Mesothelial cell of epicardium (in vitro differentiated cells): Measurements from ENCODE around the gene ZDHHC14. TPM values are rescaled to one million over a fixed set of nuclear protein-coding genes. Genes with fewer than 3 reads are reported as not detected.

ENCODE experiments used
- DNase-seq, 2 experiments: peaks; one replicate each; pipeline ENCODE4 v3.0.0; 2021; ENCODE audit warnings: low spot score in 2 of 2; ENCODE audit not compliant: unreplicated experiment in 2 of 2
- H3K27ac Mint-ChIP-seq: 2 replicates; pipeline ENCODE4 v1.8.0; 2021; ENCODE audit warnings: mixed read lengths
- H3K27me3 Mint-ChIP-seq: 2 replicates; pipeline ENCODE4 v1.8.0; 2021; ENCODE audit warnings: low read depth, mixed read lengths
- H3K36me3 Mint-ChIP-seq: 2 replicates; pipeline ENCODE4 v1.8.0; 2021; ENCODE audit warnings: mixed read lengths
- H3K4me1 Mint-ChIP-seq: 2 replicates; pipeline ENCODE4 v1.8.0; 2021; ENCODE audit warnings: mixed read lengths
- H3K4me3 Mint-ChIP-seq: 2 replicates; pipeline ENCODE4 v1.8.0; 2021; ENCODE audit warnings: mild to moderate bottlenecking, moderate library complexity, mixed read lengths
- H3K9me3 Mint-ChIP-seq: 2 replicates; pipeline ENCODE4 v1.8.0; 2021; ENCODE audit warnings: mixed read lengths
- total RNA-seq: library from RNA; stranded (reverse); gene quantifications from 3 replicates; pipeline ENCODE4 v1.2.1, GENCODE V29; 2021
- TF ChIP-seq, protein P1 (sequence below): fragments of 200-600 bp; sonication (generic); IDR thresholded peaks from one replicate; pipeline ENCODE4 v1.5.0; 2021; ENCODE audit warnings: antibody characterized with exemption; ENCODE audit not compliant: unreplicated experiment

The ZDHHC14 gene
- total RNA-seq, 1 donor from 2014 or later: 11.3 TPM

DNA sequence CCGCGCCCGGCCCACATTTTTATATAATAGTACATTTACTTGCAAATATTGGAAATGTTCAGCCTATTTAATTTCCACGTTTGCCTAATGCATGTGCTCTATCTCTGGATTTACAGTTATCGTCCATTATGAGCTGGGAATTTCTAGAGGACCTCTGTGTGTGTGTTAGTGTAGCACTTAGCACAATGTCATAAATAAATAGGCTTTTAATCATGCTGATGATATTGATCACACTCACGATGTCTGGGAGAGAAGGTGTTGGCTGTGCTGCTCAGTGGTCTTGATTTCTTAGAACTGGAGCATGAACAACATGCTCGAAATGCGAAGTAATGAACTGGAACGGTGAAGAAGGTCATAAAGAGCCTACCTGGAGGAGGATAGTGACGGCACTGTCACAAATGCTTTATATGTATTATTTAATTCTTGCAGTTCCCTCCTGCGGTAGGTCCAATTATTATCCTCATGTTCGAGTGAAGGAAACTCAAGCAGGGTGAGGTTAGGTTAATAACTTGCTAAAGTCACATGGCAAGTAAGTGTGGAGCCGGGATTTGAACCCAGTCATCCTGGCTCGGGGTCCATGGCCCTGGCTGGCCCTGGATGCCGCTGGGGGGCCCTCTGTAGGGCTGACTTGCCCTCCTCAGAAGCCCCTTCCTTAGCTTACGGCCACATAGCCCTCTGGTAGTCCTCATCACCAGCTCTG is 130.8 kb downstream of the ZDHHC14 start:
- peaks cover 16% of the 10 kb centered on the region for H3K9me3 Mint-ChIP-seq
- H3K36me3 Mint-ChIP-seq: peaks cover 1% of the 10 kb centered on the region
- DNase-seq: no peak
- H3K27ac Mint-ChIP-seq: no peak overlapping the region
- no peaks in the 10 kb centered on the region for H3K4me1 Mint-ChIP-seq
- no peaks in the 10 kb centered on the region for H3K27me3 Mint-ChIP-seq
- TF ChIP-seq, protein P1, sequence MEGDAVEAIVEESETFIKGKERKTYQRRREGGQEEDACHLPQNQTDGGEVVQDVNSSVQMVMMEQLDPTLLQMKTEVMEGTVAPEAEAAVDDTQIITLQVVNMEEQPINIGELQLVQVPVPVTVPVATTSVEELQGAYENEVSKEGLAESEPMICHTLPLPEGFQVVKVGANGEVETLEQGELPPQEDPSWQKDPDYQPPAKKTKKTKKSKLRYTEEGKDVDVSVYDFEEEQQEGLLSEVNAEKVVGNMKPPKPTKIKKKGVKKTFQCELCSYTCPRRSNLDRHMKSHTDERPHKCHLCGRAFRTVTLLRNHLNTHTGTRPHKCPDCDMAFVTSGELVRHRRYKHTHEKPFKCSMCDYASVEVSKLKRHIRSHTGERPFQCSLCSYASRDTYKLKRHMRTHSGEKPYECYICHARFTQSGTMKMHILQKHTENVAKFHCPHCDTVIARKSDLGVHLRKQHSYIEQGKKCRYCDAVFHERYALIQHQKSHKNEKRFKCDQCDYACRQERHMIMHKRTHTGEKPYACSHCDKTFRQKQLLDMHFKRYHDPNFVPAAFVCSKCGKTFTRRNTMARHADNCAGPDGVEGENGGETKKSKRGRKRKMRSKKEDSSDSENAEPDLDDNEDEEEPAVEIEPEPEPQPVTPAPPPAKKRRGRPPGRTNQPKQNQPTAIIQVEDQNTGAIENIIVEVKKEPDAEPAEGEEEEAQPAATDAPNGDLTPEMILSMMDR: no peak
- no peak overlapping the region for H3K4me3 Mint-ChIP-seq

DNA sequence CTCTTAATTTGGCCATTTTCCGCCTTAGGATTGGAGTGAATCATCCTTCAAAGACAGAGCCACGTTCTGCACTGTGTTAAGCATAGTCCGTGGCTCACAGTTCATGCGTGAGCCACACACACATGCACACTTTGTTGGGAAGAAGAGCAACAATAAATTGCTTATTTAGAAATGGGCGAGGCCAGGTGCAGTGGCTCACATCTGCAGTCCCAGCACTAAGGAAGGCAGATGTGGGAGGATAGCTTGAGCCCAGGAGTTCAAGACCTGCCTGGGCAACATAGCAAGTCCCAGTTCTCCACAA is 131.3 kb downstream of the ZDHHC14 start:
- DNase-seq: no peak
- TF ChIP-seq, protein P1: no peak
- H3K9me3 Mint-ChIP-seq: peaks cover 14% of the 10 kb centered on the region
- no peaks in the 10 kb centered on the region for H3K36me3 Mint-ChIP-seq
- no peak overlapping the region for H3K27ac Mint-ChIP-seq
- no peak overlapping the region for H3K4me3 Mint-ChIP-seq
- H3K27me3 Mint-ChIP-seq: no peaks in the 10 kb centered on the region
- no peaks in the 10 kb centered on the region for H3K4me1 Mint-ChIP-seq

DNA sequence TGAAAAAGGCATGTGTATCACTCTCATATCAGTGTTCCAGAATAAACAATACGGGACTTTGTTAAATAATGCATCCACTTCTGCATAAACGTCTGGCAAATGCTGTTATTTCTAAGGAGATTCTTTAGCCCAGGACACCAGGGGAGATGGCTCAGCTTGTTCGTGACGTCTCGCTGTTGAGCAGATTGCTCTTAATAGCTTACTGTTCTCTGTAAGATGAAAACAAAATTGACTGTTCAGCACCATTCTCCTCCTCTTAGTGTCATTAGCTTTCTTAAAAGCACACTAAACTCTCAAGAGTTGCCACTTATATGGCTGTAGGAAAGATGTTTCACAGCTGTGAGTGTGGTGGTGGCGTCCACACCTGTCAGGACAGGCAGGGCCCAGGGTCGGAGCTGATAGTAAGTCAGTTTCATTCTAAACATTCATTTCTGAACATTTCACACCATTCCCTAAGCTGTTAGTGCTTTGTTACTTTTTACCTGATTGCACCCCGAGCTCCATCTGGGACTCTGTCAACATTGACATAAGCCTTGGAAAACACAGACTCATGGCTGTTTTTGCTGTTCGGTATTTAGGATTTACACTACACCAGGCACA is 132.1 kb downstream of the ZDHHC14 start:
- DNase-seq: no peak
- Mint-ChIP-seq H3K36me3 (no peaks in the 10 kb centered on the region), H3K27ac (no peak overlapping the region), H3K9me3 (peaks cover 7% of the 10 kb centered on the region), H3K4me3 (no peak overlapping the region), H3K27me3 (no peaks in the 10 kb centered on the region), H3K4me1 (no peaks in the 10 kb centered on the region)
- TF ChIP-seq, protein P1: no peak

DNA sequence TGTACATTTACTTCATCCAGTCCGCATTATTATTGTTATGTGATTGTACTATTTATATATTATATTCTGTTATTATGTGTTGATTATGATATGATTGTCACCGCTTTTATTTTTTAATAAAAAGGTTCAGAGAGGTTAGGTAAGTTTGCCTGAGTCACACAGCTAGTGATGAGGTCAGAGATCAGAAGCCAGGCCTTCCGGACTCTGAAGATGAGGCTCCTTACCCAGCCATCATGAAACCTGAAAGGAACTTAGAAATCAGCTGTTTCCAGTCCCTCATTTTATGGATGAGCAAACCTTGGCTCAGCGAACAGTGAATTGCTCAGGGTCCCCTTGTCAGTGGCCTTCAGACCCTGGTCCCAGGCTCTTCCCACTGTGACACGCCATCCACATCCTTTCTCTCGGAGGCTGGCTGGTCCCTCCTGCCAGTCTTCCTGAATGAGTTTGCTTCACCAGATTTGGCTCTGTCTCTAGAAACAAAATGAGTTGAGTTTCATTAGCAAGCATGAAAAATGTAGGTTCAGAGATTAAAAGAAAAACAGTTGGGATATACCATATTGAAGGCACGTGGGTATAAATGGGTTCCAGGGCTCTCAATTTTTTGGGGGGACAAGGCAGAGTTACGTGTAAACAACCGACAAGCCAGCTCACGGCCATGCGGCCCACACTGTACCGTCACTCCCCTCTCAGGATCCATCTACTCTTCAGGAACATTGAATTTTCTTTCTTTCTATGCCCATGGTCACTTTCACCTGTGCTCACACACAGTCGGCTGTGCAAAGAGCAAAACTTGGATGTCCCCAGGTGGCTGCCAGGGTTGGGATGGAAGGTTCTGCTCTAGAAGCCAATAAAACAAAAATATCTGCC is 132.9 kb downstream of the ZDHHC14 start:
- Mint-ChIP-seq H3K9me3 (peaks cover 3% of the 10 kb centered on the region), H3K27me3 (no peaks in the 10 kb centered on the region), H3K27ac (no peak overlapping the region), H3K4me3 (no peak overlapping the region), H3K36me3 (no peaks in the 10 kb centered on the region), H3K4me1 (peaks cover 3% of the 10 kb centered on the region)
- TF ChIP-seq, protein P1: no peak
- DNase-seq: no peak

DNA sequence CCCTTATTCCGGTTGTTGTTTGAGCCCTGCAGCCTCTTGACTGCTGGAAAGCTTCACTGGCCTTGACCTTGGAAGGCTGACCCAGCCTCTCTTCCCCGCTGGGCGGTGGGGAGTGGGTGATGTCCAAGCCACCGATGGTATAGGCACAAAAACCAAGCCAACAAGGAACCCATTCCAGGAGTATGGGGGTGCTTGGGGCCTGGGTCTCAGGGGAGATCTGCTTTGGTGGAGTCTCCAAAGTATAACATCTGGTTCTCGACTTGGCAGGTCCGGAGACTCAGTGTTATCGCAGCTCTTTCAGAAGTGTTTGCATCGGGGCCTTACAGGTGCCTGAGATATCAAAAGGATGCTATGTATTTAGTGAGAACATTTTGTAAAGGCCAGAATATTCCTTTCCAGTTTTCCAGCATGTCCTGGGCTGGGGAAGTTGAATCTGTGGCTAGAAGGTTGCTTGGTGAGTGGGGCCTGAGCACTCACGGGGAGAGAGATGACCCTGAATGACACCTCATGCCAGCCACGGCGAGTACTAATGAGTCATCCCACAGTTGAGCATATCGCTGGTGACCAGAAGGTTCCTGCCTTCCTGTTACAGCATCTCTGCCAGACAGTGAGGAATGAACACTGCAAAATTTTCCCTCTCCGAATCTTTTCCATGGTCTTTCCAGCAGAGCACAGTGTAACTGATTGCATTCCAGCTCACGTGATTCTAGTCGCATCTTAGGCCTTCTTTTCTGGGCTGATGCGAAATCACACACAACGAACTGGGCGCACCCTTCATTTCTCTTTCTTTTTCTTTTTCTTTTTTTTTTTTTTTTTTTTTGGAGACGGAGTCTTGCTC is 133.9 kb downstream of the ZDHHC14 start:
- Mint-ChIP-seq H3K27me3 (no peaks in the 10 kb centered on the region), H3K4me1 (peaks cover 4% of the 10 kb centered on the region), H3K4me3 (no peak overlapping the region), H3K9me3 (no peaks in the 10 kb centered on the region), H3K27ac (no peak overlapping the region), H3K36me3 (no peaks in the 10 kb centered on the region)
- DNase-seq: no peak
- TF ChIP-seq, protein P1: no peak
